ENCODE measurements around the gene CYP11A1. TPM values are rescaled to one million over a fixed set of nuclear protein-coding genes. Genes with fewer than 3 reads are reported as not detected.
A peak's percentile ranks its signal among the peaks of the same experiment; 100 is the strongest.
"Not testable (repeated sequence)": the region's sequence is repeated elsewhere in the genome, so short reads cannot be mapped to it uniquely, and the experiment has no call there.

The CYP11A1 gene
- total RNA-seq, 1 donor from 2014 or later = 0.21 TPM

DNA sequence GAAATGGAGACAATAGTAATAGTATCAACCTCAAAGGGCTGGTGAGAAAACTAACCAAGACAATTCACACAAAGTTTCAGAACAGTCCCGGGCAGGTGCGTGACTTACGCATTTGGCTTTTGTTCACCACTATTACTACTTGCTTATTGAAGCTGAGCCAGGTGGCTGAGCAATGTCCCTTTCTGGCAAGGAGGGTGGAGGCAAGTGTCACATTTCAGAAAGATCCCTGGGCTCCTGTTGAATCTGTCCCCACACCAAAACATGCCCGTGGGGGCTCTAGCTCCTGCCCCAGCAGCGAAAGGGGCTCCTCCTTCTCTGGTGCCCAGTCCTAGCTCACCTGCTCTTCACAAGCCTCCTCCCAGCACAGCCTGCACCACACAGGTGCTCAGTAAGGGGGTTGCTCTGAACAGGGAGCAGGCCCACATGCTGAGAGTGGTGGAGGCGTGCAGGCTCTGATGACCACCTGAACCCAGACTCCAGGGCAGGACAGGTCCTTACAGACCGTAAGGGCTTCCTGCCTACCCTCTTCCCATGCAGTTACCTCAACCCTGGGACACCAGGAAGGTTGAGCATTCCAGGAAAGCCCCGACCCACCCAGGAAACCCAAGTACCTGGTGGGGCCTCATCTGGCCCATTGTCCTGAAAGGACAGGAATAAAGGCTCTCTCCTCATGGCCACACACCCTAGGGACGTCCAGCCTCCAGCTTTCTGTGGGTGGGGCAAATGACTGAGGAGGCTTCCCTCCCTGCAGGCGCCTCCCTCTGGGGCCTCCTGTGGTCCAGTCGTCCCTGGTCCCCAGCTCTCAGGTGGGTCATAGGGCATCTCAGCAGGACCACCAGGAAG lies 33.7 kb upstream of the CYP11A1 start:
- no peak for DNase-seq

DNA sequence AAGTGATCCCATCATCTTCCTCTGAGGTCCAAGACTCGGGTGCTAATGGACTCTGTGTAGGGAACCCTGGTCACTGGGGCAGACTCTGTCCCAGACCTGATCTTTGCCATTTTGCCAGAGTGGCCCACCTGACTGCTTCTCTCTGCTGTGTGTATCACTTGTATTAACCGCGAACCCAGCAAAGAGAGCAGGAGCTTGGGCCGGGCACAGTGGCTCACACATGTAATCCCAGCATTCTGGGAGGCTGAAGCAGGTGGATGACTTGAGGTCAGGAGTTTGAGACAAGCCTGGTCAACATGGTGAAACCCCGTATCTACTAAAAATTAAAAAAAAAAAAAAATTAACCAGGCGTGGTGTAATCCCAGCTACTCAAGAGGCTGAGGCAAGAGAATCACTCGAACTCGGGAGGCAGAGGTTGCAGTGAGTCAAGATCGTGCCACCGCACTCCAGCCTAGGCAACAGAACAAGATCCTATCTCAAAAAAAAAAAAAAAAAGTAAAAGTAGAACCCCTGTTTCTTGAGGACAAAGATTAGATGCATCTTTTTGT lies 32.9 kb upstream of the CYP11A1 start:
- DNase-seq = no peak

DNA sequence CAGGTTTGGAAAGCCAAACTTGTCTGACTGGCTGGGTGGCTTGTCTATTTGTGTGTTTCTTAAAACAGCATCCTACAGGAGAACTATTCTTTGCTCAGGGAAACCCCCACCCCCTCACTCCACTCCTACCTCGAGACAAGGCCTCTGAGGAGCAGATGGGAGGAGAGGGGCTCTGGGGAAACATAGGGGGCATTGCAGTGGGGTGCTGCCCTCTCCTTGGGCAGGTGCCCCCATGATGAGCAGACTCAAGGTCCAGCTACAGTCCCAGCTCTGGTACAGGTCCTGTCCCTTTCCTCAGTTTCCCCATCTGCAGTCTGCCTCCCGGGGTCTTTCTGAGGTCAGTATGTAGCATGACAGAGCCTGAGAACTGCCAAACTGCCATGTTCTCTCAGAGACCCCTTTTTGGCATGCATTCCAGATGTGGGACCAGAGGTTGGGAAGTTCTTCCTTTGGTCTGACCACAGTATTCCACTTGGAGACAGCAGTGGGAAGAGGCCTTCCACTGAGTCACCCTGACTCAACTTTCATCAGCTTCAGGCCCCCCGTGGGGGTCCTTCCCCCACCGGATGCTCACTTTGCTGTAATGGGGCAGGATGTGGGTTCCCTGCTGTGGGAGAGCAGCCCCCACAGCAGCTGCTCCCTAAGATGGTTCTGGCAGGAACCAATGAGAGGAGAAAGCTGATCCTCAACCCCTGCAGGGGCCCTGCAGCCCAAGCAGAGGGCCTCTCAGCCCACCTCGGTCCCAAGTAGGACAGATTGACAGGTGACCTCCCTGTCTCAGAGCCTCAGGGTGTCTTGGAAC lies 32.3 kb upstream of the CYP11A1 start:
- DNase-seq = no peak

DNA sequence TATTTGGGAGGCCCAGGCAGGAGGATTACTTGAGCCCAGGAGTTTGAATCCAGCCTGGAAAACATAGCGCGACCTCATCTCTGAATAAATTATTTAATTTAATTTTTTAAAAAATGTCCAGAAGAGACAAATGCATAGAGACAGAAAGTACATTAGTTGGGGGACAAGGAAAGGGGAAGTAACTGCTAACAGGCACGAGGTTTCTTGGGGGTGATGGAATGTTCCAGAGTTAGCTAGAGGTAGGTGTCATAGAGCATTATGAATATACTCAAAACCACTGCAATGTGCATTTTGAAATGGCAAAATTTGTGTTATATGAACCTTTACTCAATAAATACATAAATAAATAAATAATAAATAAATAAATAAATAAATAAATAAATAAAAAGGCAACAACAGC lies 31.7 kb upstream of the CYP11A1 start:
- DNase-seq = no peak

DNA sequence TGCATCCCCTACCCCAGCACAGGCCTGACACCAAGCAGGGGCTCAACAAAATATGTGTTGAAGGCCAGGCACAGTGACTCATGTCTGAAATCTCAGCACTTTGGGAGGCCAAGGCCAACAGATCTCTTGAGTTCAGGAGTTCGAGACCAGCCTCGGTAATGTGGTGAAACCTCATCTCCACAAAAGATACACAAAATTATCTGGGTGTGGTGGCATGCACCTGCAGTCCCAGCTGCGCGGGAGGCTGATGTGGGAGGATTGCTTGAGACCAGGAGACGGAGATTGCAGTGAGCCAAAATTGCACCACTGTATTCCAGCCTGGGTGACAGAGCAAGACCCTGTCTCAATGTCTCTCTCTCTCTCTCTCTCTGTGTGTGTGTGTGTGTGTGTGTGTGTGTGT lies 30.7 kb upstream of the CYP11A1 start:
- DNase-seq = no peak

DNA sequence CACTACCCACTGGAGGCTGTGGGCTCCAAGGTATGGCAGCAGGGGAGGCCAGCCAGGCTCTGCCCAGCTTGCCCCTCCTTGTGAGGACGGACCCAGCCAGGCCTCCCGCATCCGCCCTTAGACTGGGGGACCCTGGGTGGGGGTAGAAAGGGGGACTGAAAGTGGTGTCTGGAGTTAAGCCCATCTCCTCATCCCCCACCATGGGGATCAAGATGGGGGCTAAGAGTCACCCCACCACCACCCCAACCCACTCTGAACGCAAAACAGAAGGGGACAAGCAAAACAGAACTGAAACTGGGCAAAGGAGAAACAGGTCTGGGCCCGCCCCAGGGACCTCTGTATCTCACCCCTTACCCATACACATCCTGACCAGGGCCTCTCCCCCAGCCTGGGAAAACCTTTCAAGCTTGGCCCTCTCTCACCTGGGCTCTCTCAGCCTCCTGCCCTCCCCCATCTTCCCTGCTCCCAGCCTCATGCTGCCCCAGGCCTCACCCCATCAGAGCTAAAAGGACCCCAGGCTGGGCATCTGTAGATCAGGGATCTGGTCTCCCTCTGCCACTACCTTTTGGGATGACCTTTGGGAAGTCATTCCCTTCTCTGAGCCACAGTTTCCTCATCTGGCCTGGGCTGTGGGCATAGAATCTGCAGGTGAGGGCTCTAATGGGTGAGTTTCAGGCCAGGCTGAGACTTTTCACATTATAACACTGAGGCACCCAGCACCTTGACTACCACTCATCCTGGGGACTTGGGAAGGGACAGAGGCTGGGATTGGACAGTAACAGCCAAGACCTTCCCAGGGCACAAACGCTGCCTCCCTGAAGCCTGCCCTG lies 30.0 kb upstream of the CYP11A1 start:
- DNase-seq = no peak

DNA sequence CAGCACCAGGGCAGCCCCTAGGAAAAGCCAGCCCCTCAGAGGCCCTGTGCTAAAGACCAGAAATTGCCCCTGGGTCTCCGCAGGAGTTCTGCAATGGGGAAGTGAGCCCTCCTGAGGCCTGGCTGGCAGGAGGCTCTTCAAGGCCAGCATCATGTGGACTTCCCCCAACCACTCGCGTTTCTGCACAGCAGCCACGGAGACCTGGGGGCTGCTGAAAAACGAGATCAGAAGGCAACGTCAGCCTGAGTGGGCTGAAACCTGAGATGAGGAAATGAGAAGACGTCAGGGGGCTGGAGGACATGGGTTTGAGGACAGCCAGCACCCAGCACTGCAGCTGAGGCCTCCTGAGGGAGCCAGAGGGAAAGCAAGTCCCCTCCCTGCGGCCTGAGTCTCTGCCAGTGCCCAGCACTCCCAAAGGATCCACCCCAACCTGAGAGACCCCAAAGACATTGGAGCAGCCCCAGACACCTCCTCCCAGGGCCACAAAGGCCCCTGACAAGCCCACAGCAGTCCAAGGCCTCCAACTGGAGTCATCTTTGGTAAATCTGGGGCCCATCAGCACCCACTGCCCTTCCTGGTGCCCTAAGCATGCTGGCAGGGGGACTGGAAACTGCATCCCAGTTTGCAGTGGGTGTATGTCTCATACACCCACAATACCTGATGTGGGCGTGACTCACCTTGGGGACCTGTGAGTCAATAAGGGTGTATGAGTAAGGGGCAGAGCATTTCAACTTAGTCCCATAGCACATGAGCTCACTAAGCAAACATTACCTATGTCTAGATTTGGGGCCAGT lies 29.2 kb upstream of the CYP11A1 start:
- no peak for DNase-seq

DNA sequence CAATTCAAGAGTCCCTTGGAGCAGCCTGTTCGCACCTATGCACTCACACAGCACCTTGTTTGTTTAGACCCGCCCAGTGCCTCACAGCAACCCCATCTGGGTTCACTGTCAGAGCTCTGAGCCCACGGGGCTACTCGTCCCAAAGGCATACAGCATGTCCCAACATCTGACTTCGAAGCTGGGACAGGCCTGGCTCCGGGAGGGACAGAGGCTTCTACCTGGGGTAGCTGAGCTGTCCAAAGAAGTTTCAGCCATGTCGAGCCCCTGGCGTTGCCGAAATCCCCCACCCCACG lies 28.6 kb upstream of the CYP11A1 start:
- DNase-seq = no peak

DNA sequence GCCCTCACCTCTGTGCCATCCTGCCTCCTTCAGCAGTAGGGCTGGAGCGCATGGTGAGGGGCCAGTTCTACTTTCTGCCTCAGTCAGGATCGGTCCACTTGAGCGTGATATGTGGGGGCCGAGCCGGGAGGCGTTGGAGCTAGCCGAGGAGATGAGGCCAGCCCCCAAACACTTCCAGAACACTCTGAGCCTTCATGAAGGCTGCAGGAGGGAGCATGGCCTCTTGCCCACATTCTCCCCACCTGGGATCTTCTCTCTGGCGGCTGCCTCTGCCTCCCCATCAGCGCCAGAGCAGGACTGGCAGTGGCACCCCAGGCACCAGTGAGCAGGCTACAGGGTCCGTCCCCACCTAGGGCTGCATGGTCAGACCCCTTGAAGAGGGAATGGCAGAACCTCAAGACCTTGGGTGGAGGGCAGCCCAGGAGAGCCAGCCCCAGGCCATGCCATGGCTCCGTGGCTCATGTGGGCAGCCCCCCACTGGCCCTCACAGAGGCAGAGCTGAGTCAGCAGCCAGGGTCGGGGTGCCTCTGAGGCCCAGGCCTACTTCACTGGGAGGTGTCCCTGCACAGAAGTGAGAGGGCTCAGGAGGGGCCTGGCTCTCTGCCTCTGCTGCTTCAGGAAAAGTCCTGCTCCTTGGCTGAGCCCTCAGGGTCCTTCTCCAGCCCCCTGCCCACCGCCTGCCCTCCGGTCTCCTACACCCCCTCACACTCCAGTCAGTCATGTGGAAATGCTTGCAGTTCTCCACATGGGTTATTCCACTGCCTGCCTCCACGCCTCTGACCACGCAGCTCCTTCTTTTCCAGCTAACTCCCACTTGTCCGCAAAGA lies 28.1 kb upstream of the CYP11A1 start:
- DNase-seq = no peak

DNA sequence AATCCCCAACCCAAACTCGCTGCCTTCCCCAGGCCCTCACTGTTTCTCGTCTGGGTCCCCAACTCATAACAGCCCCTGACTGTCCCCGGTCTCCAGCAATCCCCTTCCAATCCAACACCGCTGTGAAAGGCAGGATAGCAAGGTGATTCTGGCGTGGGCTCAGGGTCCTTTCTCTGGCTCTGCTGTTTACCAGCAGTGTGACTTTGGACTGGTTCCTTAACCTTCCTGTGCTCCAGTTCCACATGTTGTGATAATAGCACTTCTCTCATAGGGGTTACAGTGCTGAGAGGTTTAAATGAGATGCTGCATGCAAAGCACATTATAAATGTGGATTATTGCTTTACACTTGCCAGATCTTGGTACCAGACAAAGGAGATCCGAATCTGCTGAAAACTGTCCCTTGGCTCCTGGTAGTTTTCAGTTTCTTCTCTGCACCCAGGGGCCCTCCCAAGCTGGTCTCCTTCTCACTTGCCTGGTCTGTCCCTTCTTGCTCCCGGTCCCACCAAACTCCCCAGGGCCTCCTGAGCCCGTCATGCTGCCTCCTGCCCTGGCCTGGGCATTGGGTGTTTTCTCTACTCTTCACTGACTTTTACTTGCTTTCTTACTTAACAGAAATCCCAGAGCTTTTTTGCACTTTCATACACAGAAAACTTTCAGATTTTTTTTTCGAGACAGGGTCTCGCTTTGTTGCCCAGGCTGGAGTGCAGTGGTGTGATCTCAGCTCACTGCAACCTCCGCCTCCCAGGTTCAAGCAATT lies 26.8 kb upstream of the CYP11A1 start:
- DNase-seq = no peak

DNA sequence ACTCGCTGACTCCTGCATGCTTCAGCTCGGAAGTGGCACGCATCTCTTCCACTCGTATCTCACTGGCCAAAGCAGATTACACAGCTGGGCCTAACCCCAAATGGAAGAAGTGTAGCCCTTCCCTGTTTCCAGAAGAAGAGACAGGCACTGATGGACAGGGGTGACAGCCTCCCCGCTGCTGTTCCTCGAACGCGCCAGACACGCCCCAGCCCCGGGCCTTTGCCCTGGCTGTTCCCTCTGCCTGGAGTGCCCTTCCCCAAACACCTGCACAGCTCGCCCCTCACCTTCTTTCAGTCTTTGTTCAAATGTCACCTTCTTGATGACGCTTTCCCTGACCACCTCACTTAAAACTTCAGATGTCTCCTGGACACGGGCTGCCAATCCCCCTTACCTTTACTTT lies 26.0 kb upstream of the CYP11A1 start:
- no peak for DNase-seq

DNA sequence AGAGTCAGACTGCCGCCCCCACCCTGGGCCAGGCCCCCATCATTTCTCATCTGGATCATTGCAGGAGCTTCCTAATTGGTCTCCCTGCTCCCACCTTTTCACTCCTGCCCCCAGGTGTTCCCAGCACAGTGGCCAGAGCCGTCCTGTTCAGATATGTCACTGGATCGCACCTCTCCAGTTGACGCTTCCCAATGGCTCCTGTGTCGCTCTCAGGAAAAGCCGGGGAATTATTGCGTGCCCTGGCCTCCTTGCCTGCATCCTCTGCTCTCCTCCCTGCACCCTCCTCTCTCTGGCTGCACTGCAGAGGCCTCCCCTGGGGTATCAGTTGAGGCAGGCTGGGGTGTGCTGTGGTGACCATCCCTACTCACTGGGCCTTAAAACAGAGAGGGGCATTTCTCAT lies 25.5 kb upstream of the CYP11A1 start:
- no peak for DNase-seq

DNA sequence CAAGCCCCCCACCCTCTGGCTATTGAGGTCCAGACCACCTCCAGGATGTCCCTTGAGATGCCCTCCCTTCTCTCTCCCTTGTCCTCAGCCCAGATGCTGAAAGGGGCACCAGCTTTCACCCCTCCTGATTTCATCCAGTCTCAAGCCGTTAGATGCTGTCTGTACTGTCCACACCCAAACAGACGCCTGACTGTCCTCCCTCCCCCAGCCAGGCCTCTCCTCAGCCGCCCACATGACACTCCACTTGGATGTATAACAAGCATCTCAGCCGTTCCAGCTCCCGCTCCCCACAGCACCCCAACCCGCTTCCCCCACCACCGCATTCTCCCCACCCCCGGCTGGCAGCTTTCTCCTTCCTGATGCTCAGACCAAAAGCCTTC lies 25.0 kb upstream of the CYP11A1 start:
- peak; percentile 79 for DNase-seq

DNA sequence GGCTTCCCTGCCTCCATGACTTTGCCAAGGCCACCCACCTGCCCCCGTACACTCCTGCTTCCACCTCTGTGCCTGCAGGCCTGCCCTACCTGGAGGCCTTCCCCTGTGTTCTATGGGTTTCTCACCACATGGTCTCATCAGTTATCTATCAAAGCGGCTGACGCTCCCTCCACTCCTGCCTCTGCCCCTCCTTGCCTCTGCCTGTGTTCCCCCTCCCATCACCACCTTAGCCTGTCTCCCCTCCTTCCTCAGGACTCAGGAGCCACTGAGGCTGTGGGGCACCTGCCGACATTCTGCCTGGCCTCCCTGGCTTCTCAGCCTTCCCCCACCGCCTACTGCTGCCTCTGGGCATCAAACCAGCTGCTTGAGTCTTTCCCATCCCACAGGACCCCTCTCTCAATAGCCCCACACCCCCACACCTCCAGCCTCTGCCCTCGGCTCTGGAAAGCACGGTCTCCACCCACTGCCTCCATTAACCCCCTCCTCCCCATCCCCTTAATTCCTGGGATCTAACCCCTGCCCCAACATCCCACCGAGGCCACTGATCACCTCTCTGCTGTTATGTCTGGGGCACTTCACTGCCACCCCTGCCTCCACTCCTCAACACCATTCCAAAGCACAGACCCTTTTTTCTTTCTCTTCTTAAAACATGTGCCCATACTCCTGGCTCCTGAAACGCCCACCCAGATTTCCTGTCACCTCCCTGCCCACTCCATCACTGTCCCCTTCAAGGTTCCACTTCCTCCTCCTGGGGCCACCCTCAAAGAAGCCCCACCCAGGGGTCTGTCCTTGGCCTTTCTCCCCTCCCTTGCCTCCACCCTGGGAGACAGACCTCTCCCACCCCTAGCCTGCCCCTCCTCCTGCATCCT lies 24.4 kb upstream of the CYP11A1 start:
- DNase-seq = no peak

DNA sequence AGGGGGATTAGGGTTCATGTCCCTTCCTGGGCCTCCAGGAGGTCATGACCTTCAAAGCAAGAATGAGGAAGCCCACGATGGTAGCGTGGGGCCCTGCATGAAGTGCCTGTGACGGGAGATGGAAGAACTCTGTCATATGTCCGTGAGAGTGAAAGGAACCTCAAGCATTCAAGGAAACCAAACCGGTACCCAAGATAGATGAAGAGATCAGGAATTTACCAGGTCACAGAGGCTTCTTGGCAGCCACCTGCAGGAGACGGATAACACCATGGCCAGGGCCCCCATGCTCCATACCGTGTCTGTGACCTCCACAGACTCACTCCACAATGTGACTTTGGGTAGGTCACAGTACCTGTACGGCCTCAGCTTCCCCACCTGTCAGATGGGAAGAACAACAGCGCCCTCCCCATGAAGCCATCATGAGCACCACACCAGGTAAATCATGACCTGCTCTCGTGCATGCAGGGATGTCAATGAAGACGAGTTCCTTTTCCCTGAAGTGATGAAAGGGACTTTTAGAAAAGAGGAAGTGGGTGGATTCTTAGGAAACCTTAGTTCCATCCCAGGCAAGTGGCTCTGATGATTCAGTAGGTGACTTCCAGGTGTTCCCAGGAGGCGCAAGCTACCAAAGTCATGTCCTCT lies 23.3 kb upstream of the CYP11A1 start:
- no peak for DNase-seq

DNA sequence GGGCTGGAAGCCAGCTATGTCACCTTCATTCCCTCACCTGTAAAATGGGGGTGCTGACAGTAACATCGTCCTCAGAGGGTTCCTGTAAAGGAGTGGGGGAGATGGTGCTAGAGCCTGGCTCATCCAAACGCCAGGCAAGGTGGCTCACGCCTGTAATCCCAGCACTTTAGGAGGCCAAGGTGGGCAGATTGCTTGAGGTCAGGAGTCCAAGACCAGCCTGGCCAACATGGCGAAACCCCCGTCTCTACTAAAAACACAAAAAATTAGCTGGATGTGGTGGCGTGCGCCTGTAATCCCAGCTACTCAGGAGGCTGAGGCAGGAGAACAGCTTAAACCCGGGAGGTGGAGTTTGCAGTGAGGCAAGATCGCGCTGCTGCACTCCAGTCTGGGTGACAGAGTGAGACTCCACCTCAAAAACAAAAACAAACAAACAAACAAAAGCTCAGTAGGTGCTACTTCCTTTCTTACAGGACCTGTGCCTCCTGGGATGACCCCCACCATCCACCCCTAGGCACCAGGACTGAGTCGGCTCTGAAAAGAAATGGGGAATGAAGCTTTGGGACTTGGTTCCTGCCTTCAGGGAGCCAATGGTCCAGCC lies 22.7 kb upstream of the CYP11A1 start:
- DNase-seq = not testable (repeated sequence)

DNA sequence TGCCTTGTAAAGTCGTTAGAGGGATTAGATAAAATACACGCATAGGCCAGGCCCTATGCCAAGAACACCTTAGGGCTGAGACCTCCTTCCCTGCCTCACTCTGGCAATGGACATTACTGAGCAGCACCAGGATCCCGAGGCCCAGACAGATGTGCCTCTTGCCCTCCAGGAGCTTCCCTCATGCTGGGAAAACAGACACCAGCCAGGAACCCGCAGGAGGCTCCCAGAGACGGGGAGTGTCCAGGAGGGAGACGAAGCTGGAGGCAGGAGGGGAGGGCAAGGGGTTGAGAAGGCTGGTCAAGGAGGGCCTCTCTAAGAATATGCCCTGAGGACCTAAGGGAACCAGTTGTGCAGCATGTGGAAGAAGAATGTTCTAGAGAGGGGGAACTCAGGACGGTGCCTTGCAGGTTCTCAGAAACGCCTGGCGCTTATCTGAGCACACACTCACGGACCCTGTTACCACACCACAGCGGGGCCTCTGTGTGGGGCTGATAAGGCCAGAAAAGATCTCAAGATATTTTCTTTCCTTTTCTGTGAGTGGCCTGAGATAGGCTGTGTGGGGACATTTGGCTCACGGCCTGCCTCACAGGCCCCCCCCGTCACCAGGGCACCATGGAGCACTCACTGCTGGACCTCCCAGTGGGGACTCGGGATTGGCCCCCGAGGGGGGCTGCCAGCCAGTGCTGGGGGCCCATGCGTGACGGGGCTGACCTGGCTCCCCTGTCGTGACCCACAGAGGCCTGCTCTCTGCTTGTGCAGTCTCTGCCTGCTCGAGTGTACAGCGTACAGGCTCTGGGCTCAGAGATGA lies 22.0 kb upstream of the CYP11A1 start:
- DNase-seq = no peak

Measured in tongue (tissue), 2 donors.